ENCODE results near the gene KCNK3. TPM values are rescaled to one million over a fixed set of nuclear protein-coding genes. Genes with fewer than 3 reads are reported as not detected.
"Not testable (repeated sequence)": the region's sequence is repeated elsewhere in the genome, so short reads cannot be mapped to it uniquely, and the experiment has no call there.

KCNK3 gene
- total RNA-seq, 1 donor from 2014 or later: 21.7 TPM

DNA sequence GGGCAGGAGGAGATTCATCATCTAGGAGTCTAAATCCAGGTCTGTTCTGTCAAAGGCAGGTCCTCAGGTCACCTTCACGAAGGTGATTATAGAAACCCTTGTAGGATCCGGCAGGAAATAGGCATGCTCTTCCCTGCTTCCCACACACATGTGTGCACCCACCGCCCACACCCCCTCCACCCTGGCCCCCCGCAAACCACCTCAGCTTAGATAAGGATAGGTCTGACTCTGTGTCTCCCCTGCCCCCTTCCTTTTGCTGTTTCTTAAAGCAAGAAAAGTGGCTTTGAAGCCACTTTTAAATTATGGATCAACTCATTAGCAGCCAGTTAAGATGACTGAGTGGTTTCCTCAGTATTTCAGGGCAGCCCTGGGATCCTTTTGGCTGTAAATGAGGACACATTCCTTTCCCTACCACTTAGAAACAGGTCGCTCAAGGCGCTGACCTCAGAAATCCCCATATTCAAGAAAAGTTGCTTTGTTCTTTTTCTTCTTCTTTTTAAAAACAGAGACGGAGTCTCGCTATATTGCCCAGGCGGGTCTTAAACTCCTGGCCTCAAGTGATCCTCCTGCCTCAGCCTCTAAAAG is 36.8 kb upstream of the KCNK3 start:
- TF ChIP-seq, protein P1, sequence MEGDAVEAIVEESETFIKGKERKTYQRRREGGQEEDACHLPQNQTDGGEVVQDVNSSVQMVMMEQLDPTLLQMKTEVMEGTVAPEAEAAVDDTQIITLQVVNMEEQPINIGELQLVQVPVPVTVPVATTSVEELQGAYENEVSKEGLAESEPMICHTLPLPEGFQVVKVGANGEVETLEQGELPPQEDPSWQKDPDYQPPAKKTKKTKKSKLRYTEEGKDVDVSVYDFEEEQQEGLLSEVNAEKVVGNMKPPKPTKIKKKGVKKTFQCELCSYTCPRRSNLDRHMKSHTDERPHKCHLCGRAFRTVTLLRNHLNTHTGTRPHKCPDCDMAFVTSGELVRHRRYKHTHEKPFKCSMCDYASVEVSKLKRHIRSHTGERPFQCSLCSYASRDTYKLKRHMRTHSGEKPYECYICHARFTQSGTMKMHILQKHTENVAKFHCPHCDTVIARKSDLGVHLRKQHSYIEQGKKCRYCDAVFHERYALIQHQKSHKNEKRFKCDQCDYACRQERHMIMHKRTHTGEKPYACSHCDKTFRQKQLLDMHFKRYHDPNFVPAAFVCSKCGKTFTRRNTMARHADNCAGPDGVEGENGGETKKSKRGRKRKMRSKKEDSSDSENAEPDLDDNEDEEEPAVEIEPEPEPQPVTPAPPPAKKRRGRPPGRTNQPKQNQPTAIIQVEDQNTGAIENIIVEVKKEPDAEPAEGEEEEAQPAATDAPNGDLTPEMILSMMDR (IDR thresholded peaks at IDR 0.05; ENCODE audit: partially characterized antibody, unreplicated experiment): no peak
- Mint-ChIP-seq H3K9me3 (ENCODE audit: unreplicated experiment) (peaks cover 5% of the 10 kb centered on the region), H3K36me3 (ENCODE audit: unreplicated experiment) (peaks cover 8% of the 10 kb centered on the region), H3K27me3 (ENCODE audit: unreplicated experiment) (peaks cover 5% of the 10 kb centered on the region), H3K4me1 (ENCODE audit: low read depth, unreplicated experiment) (peaks cover 13% of the 10 kb centered on the region), H3K27ac (ENCODE audit: unreplicated experiment) (no peak overlapping the region), H3K4me3 (ENCODE audit: unreplicated experiment) (no peak overlapping the region)
- DNase-seq: no peak

DNA sequence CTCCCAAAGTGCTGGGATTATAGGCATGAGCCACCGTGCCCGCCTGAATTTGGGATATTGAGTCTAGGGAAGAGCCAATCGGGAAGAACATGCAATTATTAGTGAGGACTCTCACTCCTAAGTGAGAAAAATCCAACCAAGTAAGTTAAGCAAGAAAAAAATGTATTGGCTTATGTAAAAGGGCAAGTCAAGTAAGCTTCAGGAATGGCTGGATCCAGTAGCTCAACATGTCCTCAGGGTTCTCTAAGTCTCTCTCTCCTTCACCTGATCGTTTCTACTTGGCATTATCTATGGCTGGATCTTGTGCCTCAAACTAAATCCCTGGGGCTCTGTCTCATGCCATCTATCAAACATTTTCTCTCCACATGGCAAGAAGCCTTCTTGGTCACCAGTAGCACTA is 35.3 kb upstream of the KCNK3 start:
- Mint-ChIP-seq H3K4me1 (ENCODE audit: low read depth, unreplicated experiment) (peaks cover 11% of the 10 kb centered on the region), H3K9me3 (ENCODE audit: unreplicated experiment) (peaks cover 3% of the 10 kb centered on the region)
- DNase-seq: no peak

DNA sequence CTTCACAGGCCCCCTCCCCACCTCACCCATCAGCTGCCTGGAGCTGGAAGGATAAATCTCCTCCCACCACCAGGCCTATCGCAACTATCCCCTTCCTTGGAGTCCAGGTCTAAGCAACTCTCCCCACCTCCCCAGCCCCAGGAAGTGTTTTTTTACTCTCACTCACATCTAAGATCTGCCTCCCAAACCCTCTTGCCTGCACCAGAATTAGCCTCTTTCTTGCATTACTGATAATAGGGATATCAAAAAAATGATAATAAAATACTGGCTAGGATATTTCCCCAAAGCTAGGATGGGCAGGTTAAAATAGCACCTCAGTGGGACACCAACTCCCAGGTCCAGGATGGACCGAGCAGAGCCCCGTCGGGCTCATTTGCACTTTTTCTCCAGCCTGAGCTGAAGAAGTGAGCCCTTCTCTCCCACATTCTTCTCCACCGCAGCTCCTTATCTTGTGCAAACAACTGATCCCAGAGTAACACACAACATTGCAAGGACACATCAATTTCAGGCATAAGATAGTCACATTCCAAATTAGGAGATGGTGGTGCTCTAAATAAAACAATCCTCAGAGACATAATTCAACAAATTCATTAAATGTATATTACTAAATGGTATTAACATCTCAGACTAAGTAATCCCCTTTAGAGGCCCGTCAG is 33.7 kb upstream of the KCNK3 start:
- no peak overlapping the region for H3K4me3 Mint-ChIP-seq (ENCODE audit: unreplicated experiment)
- TF ChIP-seq, protein P1 (IDR thresholded peaks at IDR 0.05; ENCODE audit: partially characterized antibody, unreplicated experiment): no peak
- no peak overlapping the region for H3K27ac Mint-ChIP-seq (ENCODE audit: unreplicated experiment)
- peaks cover 3% of the 10 kb centered on the region for H3K9me3 Mint-ChIP-seq (ENCODE audit: unreplicated experiment)
- peaks cover 13% of the 10 kb centered on the region for H3K36me3 Mint-ChIP-seq (ENCODE audit: unreplicated experiment)
- peaks cover 5% of the 10 kb centered on the region for H3K27me3 Mint-ChIP-seq (ENCODE audit: unreplicated experiment)
- no peak for DNase-seq
- H3K4me1 Mint-ChIP-seq (ENCODE audit: low read depth, unreplicated experiment): peaks cover 9% of the 10 kb centered on the region

More for the DNA sequence above, 35.3 kb upstream of the KCNK3 start:
- H3K36me3 Mint-ChIP-seq (ENCODE audit: unreplicated experiment): peaks cover 13% of the 10 kb centered on the region
- TF ChIP-seq, protein P1 (IDR thresholded peaks at IDR 0.05; ENCODE audit: partially characterized antibody, unreplicated experiment): no peak
- H3K27ac Mint-ChIP-seq (ENCODE audit: unreplicated experiment): no peak overlapping the region
- peaks cover 5% of the 10 kb centered on the region for H3K27me3 Mint-ChIP-seq (ENCODE audit: unreplicated experiment)
- H3K4me3 Mint-ChIP-seq (ENCODE audit: unreplicated experiment): no peak overlapping the region

DNA sequence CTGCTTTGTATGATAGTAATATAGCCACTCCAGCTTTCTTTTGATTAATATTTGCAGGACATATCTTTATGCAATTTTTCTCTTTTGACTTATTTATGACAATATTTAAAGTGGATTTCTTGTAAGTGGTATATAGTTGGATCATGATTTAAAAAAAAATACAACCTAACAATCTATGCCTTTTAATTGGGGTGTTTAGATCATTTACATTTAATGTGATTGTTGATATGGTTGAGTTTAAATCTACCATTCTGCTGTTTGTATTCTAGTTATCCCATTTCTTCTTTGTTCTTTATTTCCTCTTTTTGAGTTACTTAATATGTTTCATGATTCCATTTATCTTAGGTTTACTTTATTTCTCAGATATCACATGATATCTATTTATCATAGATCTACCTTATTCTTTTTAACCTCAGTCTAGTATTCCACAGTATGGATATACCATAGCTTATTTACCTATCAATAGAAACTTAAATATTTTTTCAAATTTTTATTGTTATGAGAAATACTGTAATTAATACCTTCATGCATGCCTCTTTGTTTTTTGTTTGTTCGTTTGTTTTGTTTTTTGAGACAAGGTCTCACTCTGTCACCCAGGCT is 32.1 kb upstream of the KCNK3 start:
- Mint-ChIP-seq H3K4me1 (ENCODE audit: low read depth, unreplicated experiment) (no peaks in the 10 kb centered on the region), H3K27me3 (ENCODE audit: unreplicated experiment) (peaks cover 2% of the 10 kb centered on the region), H3K9me3 (ENCODE audit: unreplicated experiment) (no peaks in the 10 kb centered on the region), H3K36me3 (ENCODE audit: unreplicated experiment) (peaks cover 13% of the 10 kb centered on the region), H3K27ac (ENCODE audit: unreplicated experiment) (no peak overlapping the region), H3K4me3 (ENCODE audit: unreplicated experiment) (no peak overlapping the region)
- TF ChIP-seq, protein P1 (IDR thresholded peaks at IDR 0.05; ENCODE audit: partially characterized antibody, unreplicated experiment): no peak
- DNase-seq: no peak

DNA sequence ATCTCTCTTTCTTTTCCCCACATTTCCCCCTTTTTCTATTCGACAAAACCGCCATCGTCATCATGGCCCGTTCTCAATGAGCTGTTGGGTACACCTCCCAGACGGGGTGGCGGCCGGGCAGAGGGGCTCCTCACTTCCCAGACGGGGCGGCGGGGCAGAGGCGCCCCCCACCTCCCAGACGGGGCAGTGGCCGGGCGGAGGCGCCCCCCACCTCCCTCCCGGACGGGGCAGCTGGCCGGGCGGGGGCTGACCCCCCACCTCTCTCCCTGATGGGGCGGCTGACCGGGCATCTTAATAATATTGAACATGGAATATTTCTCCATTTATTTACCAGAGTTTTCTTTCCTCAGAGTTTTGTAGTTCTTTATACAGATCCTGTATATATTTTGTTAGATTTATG is 27.2 kb upstream of the KCNK3 start:
- Mint-ChIP-seq H3K36me3 (ENCODE audit: unreplicated experiment) (peaks cover 19% of the 10 kb centered on the region), H3K4me1 (ENCODE audit: low read depth, unreplicated experiment) (peaks cover 12% of the 10 kb centered on the region), H3K27ac (ENCODE audit: unreplicated experiment) (peak overlapping the region; percentile 59)
- not testable (repeated sequence) for H3K9me3 Mint-ChIP-seq (ENCODE audit: unreplicated experiment); H3K4me3 Mint-ChIP-seq (ENCODE audit: unreplicated experiment); H3K27me3 Mint-ChIP-seq (ENCODE audit: unreplicated experiment); DNase-seq
